ENCODE data around the gene ZDHHC5. TPM values are rescaled to one million over a fixed set of nuclear protein-coding genes. Genes with fewer than 3 reads are reported as not detected.

The ZDHHC5 gene, protein sequence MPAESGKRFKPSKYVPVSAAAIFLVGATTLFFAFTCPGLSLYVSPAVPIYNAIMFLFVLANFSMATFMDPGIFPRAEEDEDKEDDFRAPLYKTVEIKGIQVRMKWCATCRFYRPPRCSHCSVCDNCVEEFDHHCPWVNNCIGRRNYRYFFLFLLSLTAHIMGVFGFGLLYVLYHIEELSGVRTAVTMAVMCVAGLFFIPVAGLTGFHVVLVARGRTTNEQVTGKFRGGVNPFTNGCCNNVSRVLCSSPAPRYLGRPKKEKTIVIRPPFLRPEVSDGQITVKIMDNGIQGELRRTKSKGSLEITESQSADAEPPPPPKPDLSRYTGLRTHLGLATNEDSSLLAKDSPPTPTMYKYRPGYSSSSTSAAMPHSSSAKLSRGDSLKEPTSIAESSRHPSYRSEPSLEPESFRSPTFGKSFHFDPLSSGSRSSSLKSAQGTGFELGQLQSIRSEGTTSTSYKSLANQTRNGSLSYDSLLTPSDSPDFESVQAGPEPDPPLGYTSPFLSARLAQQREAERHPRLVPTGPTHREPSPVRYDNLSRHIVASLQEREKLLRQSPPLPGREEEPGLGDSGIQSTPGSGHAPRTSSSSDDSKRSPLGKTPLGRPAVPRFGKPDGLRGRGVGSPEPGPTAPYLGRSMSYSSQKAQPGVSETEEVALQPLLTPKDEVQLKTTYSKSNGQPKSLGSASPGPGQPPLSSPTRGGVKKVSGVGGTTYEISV
- polyA plus RNA-seq (2013, experiment 1 of 2), result 40.3 TPM
- polyA plus RNA-seq (2013, experiment 2 of 2), result 40.4 TPM

DNA sequence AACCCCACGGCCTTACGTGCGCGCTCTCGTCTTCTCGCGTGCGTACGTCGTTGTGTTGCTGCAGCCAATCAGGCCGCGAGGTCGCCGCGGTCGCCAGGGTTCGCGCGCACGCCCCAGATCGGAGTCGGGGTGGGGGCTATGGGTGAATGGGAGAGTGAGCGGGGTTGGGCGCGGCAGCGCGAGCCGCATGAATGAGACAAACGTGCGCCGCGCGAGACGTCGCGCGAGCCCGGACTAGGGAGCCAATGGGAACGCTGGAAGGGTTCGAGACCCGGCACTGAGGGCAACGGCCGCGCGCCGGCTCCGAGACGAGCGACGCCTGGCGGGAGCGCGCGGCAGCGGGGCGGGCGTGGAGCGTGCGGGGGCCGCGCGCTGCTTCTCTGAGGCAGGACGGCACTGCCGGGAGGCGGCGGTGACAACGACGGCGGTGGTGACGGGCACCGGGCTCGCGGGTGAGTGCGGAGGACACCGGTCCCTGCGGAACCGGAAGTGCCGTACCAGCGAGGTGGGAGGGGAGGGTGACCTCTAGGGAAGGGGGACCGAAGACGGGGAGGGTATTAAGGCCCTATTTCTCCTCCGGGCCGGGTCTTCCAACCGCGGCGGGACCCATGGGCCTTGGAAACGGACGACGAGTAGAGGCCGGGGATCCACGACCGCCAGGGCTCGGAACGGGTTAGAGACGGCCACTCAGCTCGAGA is at the start of gene ZDHHC5:
ZDHHC5 (plus strand) TSS at position 379 of the 698 bp plus-strand sequence. CDS start 4,977 bp downstream, outside the sequence.
- peaks cover 7% of the 10 kb centered on the region for H3K4me1 ChIP-seq (ENCODE audit: control insufficient read depth, insufficient read depth, low read length, poor library complexity, severe bottlenecking)
- peak within 1 kb of the TSS; percentile 99 for H3K4me3 ChIP-seq (ENCODE audit: extremely low read depth, insufficient read depth, low read length, poor library complexity, severe bottlenecking)
- H3K9me3 ChIP-seq (ENCODE audit: control insufficient read depth, low read length), result no peaks in the 10 kb centered on the region
- peak within 1 kb of the TSS; percentile 100 for H3K27ac ChIP-seq (ENCODE audit: low read depth, low read length, severe bottlenecking)
- WGBS, 2 experiments (ENCODE audit: insufficient coverage in 2 of 2), result 0% methylated on average over 73 to 95 of the region's 96 CpGs
- H3K36me3 ChIP-seq (ENCODE audit: control insufficient read depth, insufficient read depth, low read length), result peaks cover 28% of the 10 kb centered on the region

GRCh38 chr11:57618438-57618837 is 49.5 kb upstream of the ZDHHC5 start:
- H3K4me1 ChIP-seq (ENCODE audit: control insufficient read depth, insufficient read depth, low read length, poor library complexity, severe bottlenecking), result peaks cover 2% of the 10 kb centered on the region
- H3K27ac ChIP-seq (ENCODE audit: low read depth, low read length, severe bottlenecking), result no peak overlapping the region
- H3K36me3 ChIP-seq (ENCODE audit: control insufficient read depth, insufficient read depth, low read length), result peaks cover 18% of the 10 kb centered on the region
- 75 to 100% methylated on average over 1 to 2 of the region's 2 CpGs for WGBS, 2 experiments (ENCODE audit: insufficient coverage in 2 of 2)
- no peak overlapping the region for H3K4me3 ChIP-seq (ENCODE audit: extremely low read depth, insufficient read depth, low read length, poor library complexity, severe bottlenecking)
- peaks cover 9% of the 10 kb centered on the region for H3K9me3 ChIP-seq (ENCODE audit: control insufficient read depth, low read length)

GRCh38 chr11:57619331-57619730 is 48.6 kb upstream of the ZDHHC5 start:
- WGBS, 2 experiments (ENCODE audit: insufficient coverage in 2 of 2), result 86 to 93% methylated on average over 1 to 2 of the region's 2 CpGs
- Histone ChIP-seq H3K4me3 (ENCODE audit: extremely low read depth, insufficient read depth, low read length, poor library complexity, severe bottlenecking) (no peak overlapping the region), H3K4me1 (ENCODE audit: control insufficient read depth, insufficient read depth, low read length, poor library complexity, severe bottlenecking) (no peaks in the 10 kb centered on the region), H3K36me3 (ENCODE audit: control insufficient read depth, insufficient read depth, low read length) (peaks cover 11% of the 10 kb centered on the region), H3K27ac (ENCODE audit: low read depth, low read length, severe bottlenecking) (no peak overlapping the region), H3K9me3 (ENCODE audit: control insufficient read depth, low read length) (peaks cover 9% of the 10 kb centered on the region)

GRCh38 chr11:57620467-57620866 is 47.4 kb upstream of the ZDHHC5 start:
- H3K27ac ChIP-seq (ENCODE audit: low read depth, low read length, severe bottlenecking), result no peak overlapping the region
- H3K36me3 ChIP-seq (ENCODE audit: control insufficient read depth, insufficient read depth, low read length), result no peaks in the 10 kb centered on the region
- H3K4me1 ChIP-seq (ENCODE audit: control insufficient read depth, insufficient read depth, low read length, poor library complexity, severe bottlenecking), result no peaks in the 10 kb centered on the region
- H3K4me3 ChIP-seq (ENCODE audit: extremely low read depth, insufficient read depth, low read length, poor library complexity, severe bottlenecking), result no peak overlapping the region
- peaks cover 9% of the 10 kb centered on the region for H3K9me3 ChIP-seq (ENCODE audit: control insufficient read depth, low read length)

- peaks cover 12% of the 10 kb centered on the region for H3K9me3 ChIP-seq (ENCODE audit: control insufficient read depth, low read length)
- 53 to 59% methylated on average over 2 to 3 of the region's 3 CpGs for WGBS, 2 experiments (ENCODE audit: insufficient coverage in 2 of 2)
- no peak overlapping the region for H3K27ac ChIP-seq (ENCODE audit: low read depth, low read length, severe bottlenecking)
These were observed 45.7 kb upstream of the ZDHHC5 start for GRCh38 chr11:57622263-57622662.

DNA sequence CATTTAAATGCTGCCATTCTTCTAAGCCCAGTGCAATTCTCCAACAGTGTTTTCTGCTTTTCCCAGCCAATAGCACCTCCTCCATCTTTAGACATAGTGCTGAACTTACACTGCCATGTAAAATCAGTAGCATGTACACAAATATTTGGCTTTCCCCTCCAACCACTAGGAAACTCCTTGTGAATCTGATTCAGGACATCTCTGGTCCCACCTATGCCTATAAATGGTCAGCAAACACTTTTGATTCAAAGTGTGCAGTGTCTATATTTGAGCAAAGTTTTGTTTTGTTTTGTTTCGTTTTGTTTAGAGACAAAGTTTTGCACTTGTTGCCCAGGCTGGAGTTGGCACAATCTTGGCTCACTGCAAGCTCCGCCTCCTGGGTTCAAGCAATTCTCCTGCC is 43.0 kb upstream of the ZDHHC5 start:
- 100% methylated on average over 1 of the region's 2 CpGs; no CpG with 5 or more reads in 1 of the 2 experiments for WGBS, 2 experiments (ENCODE audit: insufficient coverage in 2 of 2)
- H3K9me3 ChIP-seq (ENCODE audit: control insufficient read depth, low read length), result peaks cover 4% of the 10 kb centered on the region

More at GRCh38 chr11:57622263-57622662, 45.7 kb upstream of the ZDHHC5 start:
- Histone ChIP-seq H3K36me3 (ENCODE audit: control insufficient read depth, insufficient read depth, low read length) (no peaks in the 10 kb centered on the region), H3K4me1 (ENCODE audit: control insufficient read depth, insufficient read depth, low read length, poor library complexity, severe bottlenecking) (no peaks in the 10 kb centered on the region), H3K4me3 (ENCODE audit: extremely low read depth, insufficient read depth, low read length, poor library complexity, severe bottlenecking) (no peak overlapping the region)

DNA sequence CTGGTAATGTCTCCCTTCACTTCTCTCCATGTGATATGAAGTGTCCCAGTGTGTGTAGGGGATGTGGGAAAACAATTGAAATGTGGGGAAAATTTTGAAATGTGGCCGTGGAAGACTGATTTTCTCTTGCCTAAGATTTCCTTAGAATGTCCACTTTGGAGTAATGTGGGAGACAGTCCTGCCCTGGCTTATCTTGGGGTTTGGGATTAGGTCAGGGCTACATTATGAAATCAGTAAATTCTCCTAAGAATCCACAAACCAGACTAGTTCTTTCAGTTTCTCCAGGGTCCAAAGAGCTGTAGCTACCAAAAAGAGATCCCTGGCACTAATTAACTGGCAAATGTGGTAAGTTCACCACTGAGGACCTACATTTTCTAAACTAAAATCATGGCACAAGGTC is 41.0 kb upstream of the ZDHHC5 start:
- Histone ChIP-seq H3K4me1 (ENCODE audit: control insufficient read depth, insufficient read depth, low read length, poor library complexity, severe bottlenecking) (no peaks in the 10 kb centered on the region), H3K27ac (ENCODE audit: low read depth, low read length, severe bottlenecking) (no peak overlapping the region), H3K9me3 (ENCODE audit: control insufficient read depth, low read length) (peaks cover 3% of the 10 kb centered on the region), H3K4me3 (ENCODE audit: extremely low read depth, insufficient read depth, low read length, poor library complexity, severe bottlenecking) (no peak overlapping the region), H3K36me3 (ENCODE audit: control insufficient read depth, insufficient read depth, low read length) (no peaks in the 10 kb centered on the region)
- 83 to 86% methylated on average over 1 of the region's 1 CpG for WGBS, 2 experiments (ENCODE audit: insufficient coverage in 2 of 2)

More for the DNA sequence above, 43.0 kb upstream of the ZDHHC5 start:
- H3K27ac ChIP-seq (ENCODE audit: low read depth, low read length, severe bottlenecking), result no peak overlapping the region
- H3K4me3 ChIP-seq (ENCODE audit: extremely low read depth, insufficient read depth, low read length, poor library complexity, severe bottlenecking), result no peak overlapping the region
- no peaks in the 10 kb centered on the region for H3K36me3 ChIP-seq (ENCODE audit: control insufficient read depth, insufficient read depth, low read length)
- no peaks in the 10 kb centered on the region for H3K4me1 ChIP-seq (ENCODE audit: control insufficient read depth, insufficient read depth, low read length, poor library complexity, severe bottlenecking)

DNA sequence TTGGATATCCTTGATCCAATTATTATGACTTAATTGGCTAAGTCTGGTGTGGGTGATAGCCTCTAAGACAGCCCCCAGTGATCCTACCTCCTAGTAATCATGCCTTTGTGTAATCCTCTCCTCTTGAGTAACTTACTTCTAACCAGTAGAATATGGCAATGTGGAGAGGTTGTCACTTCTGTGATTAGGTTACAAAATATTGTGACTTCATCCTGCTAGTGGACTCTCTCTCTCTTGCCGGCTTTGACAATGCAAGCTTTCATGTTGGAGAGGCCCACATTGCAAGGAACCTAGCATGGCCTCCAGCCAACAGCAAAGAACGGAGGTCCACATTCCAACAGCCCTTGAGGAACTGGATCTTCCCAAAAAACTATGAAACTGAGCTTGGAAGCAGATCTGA is 37.7 kb upstream of the ZDHHC5 start:
- no peak overlapping the region for H3K4me3 ChIP-seq (ENCODE audit: extremely low read depth, insufficient read depth, low read length, poor library complexity, severe bottlenecking)
- H3K4me1 ChIP-seq (ENCODE audit: control insufficient read depth, insufficient read depth, low read length, poor library complexity, severe bottlenecking), result no peaks in the 10 kb centered on the region
- no peaks in the 10 kb centered on the region for H3K36me3 ChIP-seq (ENCODE audit: control insufficient read depth, insufficient read depth, low read length)
- 90 to 93% methylated on average over 1 to 2 of the region's 2 CpGs for WGBS, 2 experiments (ENCODE audit: insufficient coverage in 2 of 2)
- H3K9me3 ChIP-seq (ENCODE audit: control insufficient read depth, low read length), result peaks cover 3% of the 10 kb centered on the region
- no peak overlapping the region for H3K27ac ChIP-seq (ENCODE audit: low read depth, low read length, severe bottlenecking)

DNA sequence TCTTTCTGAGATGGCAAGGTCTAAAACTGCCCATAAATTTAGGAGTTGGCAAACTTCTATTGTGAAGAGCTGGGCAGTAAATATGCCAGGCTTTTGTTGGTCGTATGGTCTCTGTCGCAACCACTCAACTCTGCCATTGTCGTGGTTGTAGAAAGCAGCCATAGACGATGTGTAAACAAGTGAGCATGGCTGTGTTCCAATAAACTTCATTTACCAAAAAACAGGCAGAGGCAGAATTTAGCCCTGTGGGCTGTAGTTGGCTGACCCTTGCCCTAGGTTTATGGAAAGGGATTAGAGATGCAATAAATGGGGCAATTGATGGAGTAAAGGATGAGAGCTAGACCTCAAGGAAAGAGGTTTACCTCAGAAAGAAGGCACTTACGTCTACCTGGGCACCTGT is 35.8 kb upstream of the ZDHHC5 start:
- Histone ChIP-seq H3K4me1 (ENCODE audit: control insufficient read depth, insufficient read depth, low read length, poor library complexity, severe bottlenecking) (peaks cover 3% of the 10 kb centered on the region), H3K4me3 (ENCODE audit: extremely low read depth, insufficient read depth, low read length, poor library complexity, severe bottlenecking) (no peak overlapping the region), H3K9me3 (ENCODE audit: control insufficient read depth, low read length) (no peaks in the 10 kb centered on the region), H3K27ac (ENCODE audit: low read depth, low read length, severe bottlenecking) (no peak overlapping the region), H3K36me3 (ENCODE audit: control insufficient read depth, insufficient read depth, low read length) (no peaks in the 10 kb centered on the region)
- 95 to 100% methylated on average over 4 of the region's 5 CpGs for WGBS, 2 experiments (ENCODE audit: insufficient coverage in 2 of 2)

DNA sequence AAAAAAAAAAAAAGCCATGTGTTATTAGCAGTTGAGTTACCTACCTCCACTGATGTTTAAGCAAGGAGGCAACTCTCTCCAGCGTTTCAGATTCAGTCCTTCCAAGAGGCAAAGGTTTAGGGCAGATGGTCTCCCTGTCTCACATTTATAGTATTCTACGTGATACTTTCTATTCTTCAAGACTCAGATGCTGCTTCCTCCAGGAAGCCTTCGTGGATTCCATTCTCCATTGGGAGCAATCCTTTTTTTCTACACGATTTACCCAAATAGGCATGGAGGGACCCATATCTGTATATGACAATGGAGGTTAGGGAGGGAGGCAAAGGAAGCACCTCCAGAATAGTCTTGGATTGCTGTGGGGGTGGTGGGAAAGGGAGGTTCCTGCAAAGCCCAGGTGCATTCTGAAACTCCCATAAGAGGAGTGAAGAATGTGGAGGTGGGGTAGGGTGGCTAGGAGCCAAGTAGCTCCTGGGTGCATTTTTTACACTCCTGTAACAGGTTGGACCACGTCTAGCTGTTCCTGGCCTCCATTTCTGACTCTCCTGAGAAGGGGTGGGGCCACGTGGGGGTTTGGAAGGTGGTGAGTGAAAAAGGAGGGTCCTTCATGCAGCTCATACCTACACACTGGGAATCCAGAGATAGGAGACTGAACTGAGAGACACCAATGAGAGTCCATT is 34.4 kb upstream of the ZDHHC5 start:
- Histone ChIP-seq H3K36me3 (ENCODE audit: control insufficient read depth, insufficient read depth, low read length) (no peaks in the 10 kb centered on the region), H3K9me3 (ENCODE audit: control insufficient read depth, low read length) (no peaks in the 10 kb centered on the region), H3K4me1 (ENCODE audit: control insufficient read depth, insufficient read depth, low read length, poor library complexity, severe bottlenecking) (peaks cover 8% of the 10 kb centered on the region), H3K4me3 (ENCODE audit: extremely low read depth, insufficient read depth, low read length, poor library complexity, severe bottlenecking) (no peak overlapping the region), H3K27ac (ENCODE audit: low read depth, low read length, severe bottlenecking) (no peak overlapping the region)
- WGBS, 2 experiments (ENCODE audit: insufficient coverage in 2 of 2), result 84 to 94% methylated on average over 3 to 4 of the region's 6 CpGs

Data from mesodermal cell (in vitro differentiated cells).